HepG2 (cell line): ENCODE data around the gene VAV2. TPM values are rescaled to one million over a fixed set of nuclear protein-coding genes. Genes with fewer than 3 reads are reported as not detected.

Experiments used
- ATAC-seq: fragments of 200-7000 bp; cut with Tn5 transposase; 3 replicates; pipeline ENCODE4 v1.9.1; 2020; ENCODE audit warnings: mild to moderate bottlenecking, moderate library complexity
- BruUV-seq: library from RNA; stranded (reverse); fragments of 400-500 nt; replicated peaks from 2 replicates; lab custom pipeline; 2021; lab: Mats Ljungman, UMichigan
- CTCF ChIA-PET: fragments of 300-600 bp; formaldehyde crosslinking; extraction: SDS; loops from one replicate; lab custom pipeline; 2021; ENCODE audit warnings: low total read pairs, inconsistent platforms, low intra/inter-chr PET ratio; lab: Yijun Ruan, JAX
- POLR2A ChIA-PET: fragments of 350-600 bp; sonication (Branson Sonifier 250); formaldehyde crosslinking; loops from one replicate; lab custom pipeline; 2020; ENCODE audit warnings: antibody characterized with exemption, inconsistent platforms; lab: Yijun Ruan, JAX
- DNase-seq: peaks from one replicate; pipeline ENCODE4 v3.0.0-alpha.2; 2015; ENCODE audit warnings: low spot score
- FAIRE-seq: peaks from 3 replicates; lab custom pipeline; 2011; peaks lifted over from hg19 to GRCh38; lab: Jason Lieb, UNC
- H2AFZ ChIP-seq: one replicate; pipeline ENCODE4 v1.6.1; 2011; ENCODE audit warnings: low read length, inconsistent platforms
- H3K27ac ChIP-seq: fragments of 300-600 bp; 3 replicates; pipeline ENCODE4 v1.8.0; 2011; ENCODE audit warnings: mixed run types, mild to moderate bottlenecking, mixed read lengths, low read length, inconsistent platforms; ENCODE audit not compliant: insufficient read depth; ENCODE audit errors: extremely low read length
- H3K27me3 ChIP-seq, 2 experiments: fragments of 200-600 bp in 1 of 2; 2 replicates in 1 of 2; 3 replicates in 1 of 2; pipeline versions ENCODE4 v1.6.0 to v1.8.0; 2011; ENCODE audit warnings: low read length in 2 of 2, mild to moderate bottlenecking in 2 of 2, moderate library complexity in 2 of 2, inconsistent platforms in 1 of 2; ENCODE audit not compliant: insufficient read depth in 2 of 2, control insufficient read depth in 1 of 2
- H3K36me3 ChIP-seq, 2 experiments: fragments of 200-600 bp in 1 of 2; replicated peaks in 1 of 2; 2 replicates in 1 of 2; 3 replicates in 1 of 2; pipeline versions ENCODE4 v1.5.1 to v1.8.0; 2011; ENCODE audit warnings: low read length in 2 of 2, inconsistent platforms in 1 of 2; ENCODE audit not compliant: insufficient read depth in 2 of 2, control insufficient read depth in 1 of 2
- H3K4me1 ChIP-seq: 2 replicates; pipeline ENCODE4 v1.5.1; 2012; ENCODE audit warnings: low read length, inconsistent platforms; ENCODE audit not compliant: insufficient read depth
- H3K4me2 ChIP-seq: 2 replicates; pipeline ENCODE4 v1.6.0; 2011; ENCODE audit warnings: low read depth, low read length, inconsistent platforms
- H3K4me3 ChIP-seq, 3 experiments: fragments of 200-600 bp in 1 of 3; sonication (generic), shearing (Covaris generic) in 1 of 3; replicated peaks in 1 of 3; 2 replicates each; pipeline ENCODE4 v1.5.1; 2011 to 2016; ENCODE audit warnings: low read length in 3 of 3, inconsistent platforms in 2 of 3, low read depth in 2 of 3, mild to moderate bottlenecking in 2 of 3, control low read depth in 1 of 3, mixed read lengths in 1 of 3; ENCODE audit not compliant: insufficient read depth in 1 of 3
- H3K79me2 ChIP-seq: one replicate; pipeline ENCODE4 v1.6.1; 2011; ENCODE audit warnings: low read length, inconsistent platforms; ENCODE audit not compliant: insufficient read depth
- H3K9ac ChIP-seq: 2 replicates; pipeline ENCODE4 v1.6.0; 2011; ENCODE audit warnings: mild to moderate bottlenecking, low read depth, low read length, inconsistent platforms; ENCODE audit not compliant: insufficient read depth
- H3K9me3 ChIP-seq: 2 replicates; pipeline ENCODE4 v1.5.1; 2012; ENCODE audit warnings: mild to moderate bottlenecking, low read length
- H4K20me1 ChIP-seq: 2 replicates; pipeline ENCODE4 v1.6.0; 2011; ENCODE audit warnings: inconsistent platforms, mild to moderate bottlenecking, low read length, moderate library complexity; ENCODE audit not compliant: insufficient read depth
- ARID3A ChIP-seq: IDR thresholded peaks from 2 replicates; pipeline ENCODE4 v1.6.1; 2012; ENCODE audit warnings: low read depth, low read length, improper control_type of control experiment
- CREM ChIP-seq, 2 experiments: sonication (generic) in 1 of 2; formaldehyde crosslinking in 1 of 2; IDR thresholded peaks; 2 replicates each; pipeline versions ENCODE4 v1.4.0 to v1.6.1; 2016 to 2020; ENCODE audit warnings: antibody characterized with exemption in 1 of 2, mild to moderate bottlenecking in 1 of 2, missing genetic modification reagents in 1 of 2
- MAFG ChIP-seq: sonication (generic); formaldehyde crosslinking; IDR thresholded peaks from 2 replicates; pipeline ENCODE4 v1.5.1; 2020; ENCODE audit warnings: mild to moderate bottlenecking, missing genetic modification reagents
- MED1 ChIP-seq: sonication (generic); formaldehyde crosslinking; IDR thresholded peaks from 2 replicates; pipeline ENCODE4 v1.4.0; 2020; ENCODE audit warnings: missing genetic modification reagents
- RBAK ChIP-seq: sonication (generic); formaldehyde crosslinking; IDR thresholded peaks from 2 replicates; pipeline ENCODE4 v1.5.1; 2020; ENCODE audit warnings: mild to moderate bottlenecking, missing genetic modification reagents
- RBFOX2 ChIP-seq: fragments of 200-400 bp; formaldehyde crosslinking; IDR thresholded peaks from 2 replicates; pipeline ENCODE4 v1.6.1; 2017; ENCODE audit warnings: low read depth, mild to moderate bottlenecking, low read length
- TBP ChIP-seq: sonication (generic); formaldehyde crosslinking; IDR thresholded peaks from 2 replicates; pipeline ENCODE4 v1.5.0; 2020; ENCODE audit warnings: missing genetic modification reagents
- ZBTB40 ChIP-seq, 2 experiments: fragments of 450-650 bp in 1 of 2; sonication (generic) in 1 of 2; formaldehyde crosslinking in 1 of 2; IDR thresholded peaks; 2 replicates each; pipeline versions ENCODE4 v1.6.1 to v1.8.0; 2016 to 2022; ENCODE audit warnings: antibody characterized with exemption in 1 of 2, mild to moderate bottlenecking in 1 of 2, missing genetic modification reagents in 1 of 2
- ZNF343 ChIP-seq: sonication (generic); formaldehyde crosslinking; IDR thresholded peaks from 2 replicates; pipeline ENCODE4 v1.4.0; 2020; ENCODE audit warnings: mild to moderate bottlenecking, missing genetic modification reagents
- ZNF383 ChIP-seq: sonication (generic); formaldehyde crosslinking; IDR thresholded peaks from 2 replicates; pipeline ENCODE4 v1.4.0; 2020; ENCODE audit warnings: missing genetic modification reagents, mild to moderate bottlenecking, borderline replicate concordance
- ZNF543 ChIP-seq: sonication (generic); formaldehyde crosslinking; IDR thresholded peaks from 2 replicates; pipeline ENCODE4 v1.4.0; 2020; ENCODE audit warnings: mild to moderate bottlenecking, missing genetic modification reagents
- WGBS: methylation state at CpG from one replicate; pipeline ENCODE4 v1.1.6; 2017; ENCODE audit warnings: low lambda C conversion rate; 5-methylcytosine and 5-hydroxymethylcytosine counted together
- in situ Hi-C: cut with HindIII; loops from 2 replicates; pipeline ENCODE4 v1.10.0; 2017; ENCODE audit warnings: low pct_unique_long_range_greater_than_20kb; ENCODE audit not compliant: extremely low pct_ligation_motif_present
- intact Hi-C: fragments of 100-400 bp; cut with micrococcal nuclease; formaldehyde crosslinking; loops from one replicate; pipeline ENCODE4 v1.10.0; 2022; ENCODE audit not compliant: unreplicated experiment
- polyA plus RNA-seq, 8 experiments: library from polyadenylated mRNA; depleted of rRNA in 3 of 8; stranded (reverse) in 7 of 8; unstranded in 1 of 8; fragments of >200 nt; fragmentation: Illumina TruSeq in 4 of 8; extraction: Trizol in 4 of 8; gene quantifications; 2 replicates each; pipeline versions ENCODE4 v1.2.1 to v1.2.3, GENCODE V29; 2011 to 2016; ENCODE audit warnings: low read depth in 4 of 8, missing spikeins in 1 of 8, mixed read lengths in 1 of 8; ENCODE audit not compliant: insufficient read depth in 1 of 8
- total RNA-seq, 5 experiments: library from RNA; depleted of rRNA; stranded (reverse); fragments of >200 nt; fragmentation: Illumina TruSeq; extraction: Trizol; gene quantifications; 2 replicates each; pipeline ENCODE4 v1.2.3, GENCODE V29; 2016; ENCODE audit warnings: low read depth in 1 of 5

The VAV2 gene
- total and polyA plus RNA-seq, 2 of the 13 experiments (the other 11 are each of a cell fraction or from before 2014, with no cell fraction given), result 22.5 to 22.9 TPM

GRCh38 chr9:134005381-134005780 is 13.3 kb upstream of the VAV2 start:
- Histone ChIP-seq H4K20me1 (no peaks in the 10 kb centered on the region), H3K4me1 (peaks cover 18% of the 10 kb centered on the region), H3K4me2 (no peak overlapping the region), H3K9ac (no peak overlapping the region), H3K4me3 (no peak overlapping the region), H3K27ac (no peak overlapping the region), H3K79me2 (no peaks in the 10 kb centered on the region), H3K36me3 (no peaks in the 10 kb centered on the region), H3K9me3 (no peaks in the 10 kb centered on the region), H3K27me3 (peaks cover 2 to 21% of the 10 kb centered on the region in 2 experiments; a peak in 3 of 5 replicates), H2AFZ (no peak overlapping the region)
- intact Hi-C loops, result no loop called here
- no TSS peak for BruUV-seq
- ATAC-seq, result peak; percentile 16; the same call in 2 of the 3 replicates
- POLR2A ChIA-PET, result interaction anchor here (1.7 kb wide), 1 partner anchor 12 kb away, joined by 6 read pairs; no protein-coding TSS in a partner anchor
- 77% methylated on average over 5 of the region's 8 CpGs for WGBS
- DNase-seq, result no peak
- no peak for FAIRE-seq
- CTCF ChIA-PET, result no interaction called here
- in situ Hi-C loops, result no loop called here
- TF ChIP-seq MAFG (no peak), ARID3A (no peak), ZNF543 (no peak), MED1 (CRISPR knock-in tag) (no peak), ZBTB40 (IDR thresholded peaks at IDR 0.05) (no peak), ZBTB40 (CRISPR knock-in tag; IDR thresholded peaks at IDR 0.05) (no peak), ZNF383 (CRISPR knock-in tag) (no peak), TBP (no peak), RBAK (CRISPR knock-in tag) (no peak), ZNF343 (CRISPR knock-in tag) (no peak), RBFOX2 (no peak), CREM (IDR thresholded peaks at IDR 0.05) (no peak), CREM (CRISPR knock-in tag; IDR thresholded peaks at IDR 0.05) (no peak)
- TF ChIP-seq, all 625 proteins: peak for 0
